Measurements from ENCODE around the gene ACP1. TPM values are rescaled to one million over a fixed set of nuclear protein-coding genes. Genes with fewer than 3 reads are reported as not detected.

Gene ACP1
- total and polyA plus RNA-seq, 2 donors: 99.2 to 108 TPM

- WGBS: 96% methylated on average over 7 of the region's 7 CpGs
- H3K9me3 ChIP-seq (ENCODE audit: control insufficient read depth in 2 of 2, insufficient read depth in 1 of 2, low read length in 1 of 2): no peaks in the 10 kb centered on the region
- peaks cover 7 to 9% of the 10 kb centered on the region in 2 donors for H3K27me3 ChIP-seq (ENCODE audit: control insufficient read depth in 2 of 2, insufficient read depth in 1 of 2, low read length in 1 of 2)
- no peak overlapping the region for H3K4me3 ChIP-seq (ENCODE audit: low read length in 2 of 2)
- no peak overlapping the region for H3K27ac ChIP-seq (ENCODE audit: low read depth in 1 of 2, low read length in 1 of 2)
- no peak for DNase-seq (ENCODE audit: low read depth in 6 of 9, low spot score in 9 of 9)
- no peaks in the 10 kb centered on the region for H3K4me1 ChIP-seq (ENCODE audit: control insufficient read depth in 2 of 2, insufficient read depth in 2 of 2, low read length in 2 of 2)
- peaks cover 42 to 56% of the 10 kb centered on the region in 2 donors for H3K36me3 ChIP-seq (ENCODE audit: control insufficient read depth in 2 of 2, insufficient read depth in 2 of 2, low read length in 1 of 2)
Observed at GRCh38 chr2:280650-281110, 15.9 kb downstream of the ACP1 start.

DNA sequence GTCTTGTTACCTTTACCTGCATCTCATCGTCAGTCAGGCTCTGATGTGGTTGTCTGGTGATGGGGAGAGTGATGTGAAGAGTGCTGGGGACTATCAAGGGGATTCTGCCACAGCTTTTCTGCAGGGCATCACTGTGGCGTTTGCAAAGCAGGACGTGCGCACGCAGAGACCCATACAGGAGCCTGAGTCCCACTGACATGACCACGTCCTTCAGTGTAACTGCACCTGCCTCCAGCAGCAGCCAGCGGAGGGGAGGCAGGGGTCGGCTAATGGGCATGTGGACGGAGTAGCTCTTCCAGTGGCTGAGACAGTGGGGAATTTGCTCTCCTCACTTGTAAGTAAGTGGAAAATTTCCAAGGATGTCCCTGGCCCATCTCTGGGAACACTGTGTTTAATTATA lies 16.6 kb downstream of the ACP1 start:
- no peaks in the 10 kb centered on the region for H3K4me1 ChIP-seq (ENCODE audit: control insufficient read depth in 2 of 2, insufficient read depth in 2 of 2, low read length in 2 of 2)
- peaks cover 36 to 50% of the 10 kb centered on the region in 2 donors for H3K36me3 ChIP-seq (ENCODE audit: control insufficient read depth in 2 of 2, insufficient read depth in 2 of 2, low read length in 1 of 2)
- no peak overlapping the region for H3K27ac ChIP-seq (ENCODE audit: low read depth in 1 of 2, low read length in 1 of 2)
- no peaks in the 10 kb centered on the region for H3K9me3 ChIP-seq (ENCODE audit: control insufficient read depth in 2 of 2, insufficient read depth in 1 of 2, low read length in 1 of 2)
- 98% methylated on average over 9 of the region's 9 CpGs for WGBS
- no peak overlapping the region for H3K4me3 ChIP-seq (ENCODE audit: low read length in 2 of 2)
- H3K27me3 ChIP-seq (ENCODE audit: control insufficient read depth in 2 of 2, insufficient read depth in 1 of 2, low read length in 1 of 2): peaks cover 14 to 15% of the 10 kb centered on the region in 2 donors
- no peak for DNase-seq (ENCODE audit: low read depth in 6 of 9, low spot score in 9 of 9)

DNA sequence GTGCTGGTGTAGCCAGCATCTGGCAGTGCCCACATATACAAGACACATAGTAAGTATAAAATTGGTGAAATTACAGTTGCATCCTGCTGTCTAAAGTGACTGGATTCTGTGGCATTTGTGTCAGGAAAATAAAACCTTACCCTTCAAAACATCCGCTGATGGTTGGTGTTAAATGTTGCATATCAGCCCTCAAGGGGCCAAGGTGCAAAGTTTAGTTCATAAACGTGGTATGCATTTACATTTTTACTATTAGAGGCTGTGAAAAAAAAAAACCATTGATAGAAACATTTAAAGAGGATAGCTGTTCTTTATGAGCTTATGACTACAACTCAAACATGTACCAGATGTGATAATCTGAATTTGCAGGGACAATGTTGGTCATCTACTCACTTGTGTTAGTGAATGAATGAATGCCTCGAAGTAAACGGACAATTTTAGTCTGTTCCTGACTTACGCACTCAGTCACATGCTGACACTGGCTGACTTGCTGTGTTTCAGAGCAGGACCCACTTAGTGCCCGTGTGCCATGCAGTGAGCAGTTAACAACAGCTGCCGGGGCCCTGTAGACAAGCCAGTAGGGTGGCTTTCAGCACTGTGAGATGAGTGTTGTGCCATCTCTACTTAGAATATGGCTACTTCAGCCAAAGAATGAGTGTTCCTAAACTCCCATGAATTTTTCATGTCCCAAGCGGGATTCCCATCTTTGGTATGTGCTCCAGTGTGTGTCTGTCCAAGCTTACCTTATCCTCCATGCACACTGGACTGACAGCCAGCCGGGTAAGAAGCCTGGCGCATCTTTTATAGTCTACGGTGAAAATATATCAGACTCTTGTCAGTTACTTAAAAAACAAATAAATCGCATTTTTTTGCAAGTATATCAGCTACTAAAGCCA lies 17.9 kb downstream of the ACP1 start:
- 97% methylated on average over 12 of the region's 12 CpGs for WGBS
- H3K9me3 ChIP-seq (ENCODE audit: control insufficient read depth in 2 of 2, insufficient read depth in 1 of 2, low read length in 1 of 2): no peaks in the 10 kb centered on the region
- no peak overlapping the region for H3K27ac ChIP-seq (ENCODE audit: low read depth in 1 of 2, low read length in 1 of 2)
- H3K27me3 ChIP-seq (ENCODE audit: control insufficient read depth in 2 of 2, insufficient read depth in 1 of 2, low read length in 1 of 2): peaks cover 26 to 28% of the 10 kb centered on the region in 2 donors
- no peaks in the 10 kb centered on the region for H3K4me1 ChIP-seq (ENCODE audit: control insufficient read depth in 2 of 2, insufficient read depth in 2 of 2, low read length in 2 of 2)
- peaks cover 27 to 39% of the 10 kb centered on the region in 2 donors for H3K36me3 ChIP-seq (ENCODE audit: control insufficient read depth in 2 of 2, insufficient read depth in 2 of 2, low read length in 1 of 2)
- no peak for DNase-seq (ENCODE audit: low read depth in 6 of 9, low spot score in 9 of 9)
- H3K4me3 ChIP-seq (ENCODE audit: low read length in 2 of 2): no peak overlapping the region

DNA sequence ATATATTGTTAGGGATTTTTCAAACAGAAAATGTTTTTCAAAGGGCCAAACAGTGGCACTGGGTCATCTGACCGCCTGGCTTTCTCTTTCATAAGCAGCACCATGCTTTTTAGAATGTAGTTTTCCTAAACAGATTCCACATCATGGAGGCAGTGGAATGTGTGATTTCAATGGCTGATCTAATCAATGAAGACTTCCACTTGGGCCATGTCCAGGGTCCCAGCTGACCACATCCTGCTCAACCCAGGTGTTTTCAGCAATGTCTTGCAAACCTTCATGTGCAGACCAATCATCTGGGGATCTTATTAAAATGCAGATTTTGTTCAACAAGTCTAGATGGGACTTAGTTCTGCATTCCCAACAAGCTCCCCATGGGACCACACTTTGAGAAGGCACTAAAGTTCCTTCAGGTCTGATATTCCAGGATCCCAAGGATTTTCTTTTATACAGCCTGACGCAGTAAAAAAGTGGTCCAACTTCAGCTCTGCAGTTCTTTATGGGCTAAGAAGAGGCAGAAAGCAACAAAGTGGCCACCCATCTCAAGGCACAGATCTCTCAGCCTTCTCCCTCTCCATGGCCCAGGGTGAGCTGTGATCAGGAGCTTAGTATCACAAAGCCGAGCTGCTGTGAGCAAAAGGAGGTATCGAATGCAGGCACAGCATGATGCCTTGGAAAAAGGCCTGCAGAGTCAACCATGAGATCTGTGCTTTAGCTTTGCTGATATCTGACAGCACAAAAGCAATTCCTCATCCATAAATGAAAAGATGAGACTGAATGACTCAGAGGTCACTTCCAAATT lies 19.4 kb downstream of the ACP1 start:
- no peak overlapping the region for H3K27ac ChIP-seq (ENCODE audit: low read depth in 1 of 2, low read length in 1 of 2)
- H3K27me3 ChIP-seq (ENCODE audit: control insufficient read depth in 2 of 2, insufficient read depth in 1 of 2, low read length in 1 of 2): peaks cover 40 to 41% of the 10 kb centered on the region in 2 donors
- WGBS: 97% methylated on average over 4 of the region's 4 CpGs
- no peak overlapping the region for H3K4me3 ChIP-seq (ENCODE audit: low read length in 2 of 2)
- peaks cover 21 to 29% of the 10 kb centered on the region in 2 donors for H3K36me3 ChIP-seq (ENCODE audit: control insufficient read depth in 2 of 2, insufficient read depth in 2 of 2, low read length in 1 of 2)
- no peak for DNase-seq (ENCODE audit: low read depth in 6 of 9, low spot score in 9 of 9)
- H3K4me1 ChIP-seq (ENCODE audit: control insufficient read depth in 2 of 2, insufficient read depth in 2 of 2, low read length in 2 of 2): no peaks in the 10 kb centered on the region
- no peaks in the 10 kb centered on the region for H3K9me3 ChIP-seq (ENCODE audit: control insufficient read depth in 2 of 2, insufficient read depth in 1 of 2, low read length in 1 of 2)

GRCh38 chr2:284896-285492 lies 20.2 kb downstream of the ACP1 start:
- Histone ChIP-seq H3K4me1 (ENCODE audit: control insufficient read depth in 2 of 2, insufficient read depth in 2 of 2, low read length in 2 of 2) (no peaks in the 10 kb centered on the region), H3K36me3 (ENCODE audit: control insufficient read depth in 2 of 2, insufficient read depth in 2 of 2, low read length in 1 of 2) (peaks cover 21 to 23% of the 10 kb centered on the region in 2 donors), H3K9me3 (ENCODE audit: control insufficient read depth in 2 of 2, insufficient read depth in 1 of 2, low read length in 1 of 2) (peaks cover 0 to under 1% of the 10 kb centered on the region in 2 donors), H3K27ac (ENCODE audit: low read depth in 1 of 2, low read length in 1 of 2) (no peak overlapping the region), H3K27me3 (ENCODE audit: control insufficient read depth in 2 of 2, insufficient read depth in 1 of 2, low read length in 1 of 2) (peaks cover 48 to 49% of the 10 kb centered on the region in 2 donors), H3K4me3 (ENCODE audit: low read length in 2 of 2) (no peak overlapping the region)
- WGBS: 94% methylated on average over 13 of the region's 13 CpGs
- no peak for DNase-seq (ENCODE audit: low read depth in 6 of 9, low spot score in 9 of 9)

DNA sequence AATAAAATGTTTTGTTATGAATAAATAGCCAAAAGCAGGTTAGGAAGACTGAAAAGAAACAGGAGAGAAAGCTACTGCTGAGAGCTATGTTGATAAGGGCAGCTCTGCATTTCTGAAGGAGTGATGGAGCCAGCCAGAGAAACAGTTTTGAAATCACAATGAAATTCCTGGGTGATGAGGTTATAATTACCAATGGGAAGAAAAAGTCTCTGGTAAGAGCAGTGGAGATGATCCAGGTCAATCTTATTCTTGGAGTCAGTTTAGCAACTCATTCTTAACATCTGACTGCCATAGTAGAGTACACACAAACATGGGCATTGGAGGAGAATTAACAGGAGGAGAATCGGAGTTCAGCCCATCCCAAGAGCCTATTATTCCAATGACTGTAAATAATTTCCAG lies 20.8 kb downstream of the ACP1 start:
- Histone ChIP-seq H3K4me3 (ENCODE audit: low read length in 2 of 2) (no peak overlapping the region), H3K27ac (ENCODE audit: low read depth in 1 of 2, low read length in 1 of 2) (no peak overlapping the region), H3K4me1 (ENCODE audit: control insufficient read depth in 2 of 2, insufficient read depth in 2 of 2, low read length in 2 of 2) (no peaks in the 10 kb centered on the region), H3K27me3 (ENCODE audit: control insufficient read depth in 2 of 2, insufficient read depth in 1 of 2, low read length in 1 of 2) (peaks cover 53 to 54% of the 10 kb centered on the region in 2 donors), H3K9me3 (ENCODE audit: control insufficient read depth in 2 of 2, insufficient read depth in 1 of 2, low read length in 1 of 2) (peaks cover 0 to 2% of the 10 kb centered on the region in 2 donors), H3K36me3 (ENCODE audit: control insufficient read depth in 2 of 2, insufficient read depth in 2 of 2, low read length in 1 of 2) (peaks cover 16 to 18% of the 10 kb centered on the region in 2 donors)
- WGBS: 91% methylated on average over 1 of the region's 1 CpG
- DNase-seq (ENCODE audit: low read depth in 6 of 9, low spot score in 9 of 9): no peak

GRCh38 chr2:286035-286434 lies 21.3 kb downstream of the ACP1 start:
- H3K4me1 ChIP-seq (ENCODE audit: control insufficient read depth in 2 of 2, insufficient read depth in 2 of 2, low read length in 2 of 2): no peaks in the 10 kb centered on the region
- peaks cover 11 to 13% of the 10 kb centered on the region in 2 donors for H3K36me3 ChIP-seq (ENCODE audit: control insufficient read depth in 2 of 2, insufficient read depth in 2 of 2, low read length in 1 of 2)
- peaks cover 0 to 2% of the 10 kb centered on the region in 2 donors for H3K9me3 ChIP-seq (ENCODE audit: control insufficient read depth in 2 of 2, insufficient read depth in 1 of 2, low read length in 1 of 2)
- no peak for DNase-seq (ENCODE audit: low read depth in 6 of 9, low spot score in 9 of 9)
- H3K27me3 ChIP-seq (ENCODE audit: control insufficient read depth in 2 of 2, insufficient read depth in 1 of 2, low read length in 1 of 2): peaks cover 58 to 59% of the 10 kb centered on the region in 2 donors
- no peak overlapping the region for H3K27ac ChIP-seq (ENCODE audit: low read depth in 1 of 2, low read length in 1 of 2)
- no peak overlapping the region for H3K4me3 ChIP-seq (ENCODE audit: low read length in 2 of 2)
- 95% methylated on average over 6 of the region's 6 CpGs for WGBS

GRCh38 chr2:286774-287392 lies 22.1 kb downstream of the ACP1 start:
- Histone ChIP-seq H3K36me3 (ENCODE audit: control insufficient read depth in 2 of 2, insufficient read depth in 2 of 2, low read length in 1 of 2) (peaks cover 4 to 7% of the 10 kb centered on the region in 2 donors), H3K9me3 (ENCODE audit: control insufficient read depth in 2 of 2, insufficient read depth in 1 of 2, low read length in 1 of 2) (peaks cover 0 to 2% of the 10 kb centered on the region in 2 donors), H3K4me1 (ENCODE audit: control insufficient read depth in 2 of 2, insufficient read depth in 2 of 2, low read length in 2 of 2) (no peaks in the 10 kb centered on the region), H3K27me3 (ENCODE audit: control insufficient read depth in 2 of 2, insufficient read depth in 1 of 2, low read length in 1 of 2) (peaks cover 62 to 67% of the 10 kb centered on the region in 2 donors), H3K27ac (ENCODE audit: low read depth in 1 of 2, low read length in 1 of 2) (no peak overlapping the region), H3K4me3 (ENCODE audit: low read length in 2 of 2) (no peak overlapping the region)
- 33% methylated on average over 20 of the region's 20 CpGs for WGBS
- no peak for DNase-seq (ENCODE audit: low read depth in 6 of 9, low spot score in 9 of 9)
